Kidney (tissue), 22 donors: ENCODE measurements around the gene FBXW5. TPM values are rescaled to one million over a fixed set of nuclear protein-coding genes. Genes with fewer than 3 reads are reported as not detected.

Source experiments
- DNase-seq, 5 donors: peaks; one replicate each; pipeline ENCODE4 v3.0.0-alpha.2; 2013 to 2020
- FAIRE-seq: peaks from 2 replicates; lab custom pipeline; 2012; peaks lifted over from hg19 to GRCh38; lab: Jason Lieb, UNC
- H3K27ac ChIP-seq, 2 donors: one replicate each; pipeline ENCODE4 v1.7.0; 2013; ENCODE audit warnings: low read depth in 2 of 2, low read length in 2 of 2, inconsistent platforms in 1 of 2
- H3K27me3 ChIP-seq: one replicate; pipeline ENCODE4 v1.7.1; 2013; ENCODE audit warnings: low read length, inconsistent platforms; ENCODE audit not compliant: control insufficient read depth, insufficient read depth
- H3K36me3 ChIP-seq, 3 donors: one replicate each; pipeline versions ENCODE4 v1.7.0 to v1.7.1; 2013; ENCODE audit warnings: low read length in 3 of 3, control low read depth in 1 of 3, inconsistent platforms in 1 of 3; ENCODE audit not compliant: insufficient read depth in 3 of 3, control insufficient read depth in 2 of 3
- H3K4me1 ChIP-seq, 3 donors: one replicate each; pipeline versions ENCODE4 v1.7.0 to v1.7.1; 2013; ENCODE audit warnings: low read length in 3 of 3, inconsistent platforms in 1 of 3, low read depth in 1 of 3; ENCODE audit not compliant: control insufficient read depth in 2 of 3, insufficient read depth in 2 of 3
- H3K4me3 ChIP-seq, 3 donors: one replicate each; pipeline versions ENCODE4 v1.7.0 to v1.8.1; 2013; ENCODE audit warnings: low read length in 3 of 3, control low read depth in 1 of 3, inconsistent platforms in 1 of 3
- H3K9ac ChIP-seq, 3 donors: one replicate each; pipeline versions ENCODE4 v1.7.0 to v1.7.1; 2013; ENCODE audit warnings: low read length in 3 of 3, control low read depth in 1 of 3, inconsistent platforms in 1 of 3
- H3K9me3 ChIP-seq, 3 donors: one replicate each; pipeline versions ENCODE4 v1.7.0 to v1.7.1; 2013; ENCODE audit warnings: low read length in 3 of 3, control low read depth in 1 of 3, inconsistent platforms in 1 of 3; ENCODE audit not compliant: control insufficient read depth in 2 of 3, insufficient read depth in 1 of 3
- intact Hi-C: fragments of 100-400 bp; cut with DNase I; formaldehyde crosslinking; loops from one replicate; pipeline ENCODE4 v1.11.1; 2022
- long read RNA-seq, 10 donors: library from polyadenylated mRNA in 1 of 10; unstranded in 1 of 10; transcript quantifications; one replicate each; pipeline ENCODE4 v2.0.0 and lab custom pipeline, GENCODE V29; 2021 to 2026
- polyA plus RNA-seq: library from polyadenylated mRNA; stranded (reverse); fragments of 350-450 nt; fragmentation: Illumina TruSeq; extraction: RNeasy Lipid Tissue Mini Kit (QIAGEN cat#74804); gene quantifications from one replicate; pipeline ENCODE4 v1.2.3, GENCODE V29; 2014; ENCODE audit warnings: low read depth, low replicate concordance; ENCODE audit not compliant: insufficient read depth
- total RNA-seq: library from RNA; stranded (reverse); fragmentation: NEBNext Ultra II Directional; extraction: Animal tissue kit (Norgen Biotek cat#: 25700); gene quantifications from one replicate; pipeline ENCODE4 v1.2.1, GENCODE V29; 2021
- TF ChIP-seq, protein P1 (sequence below): IDR thresholded peaks from 3 replicates; pipeline ENCODE4 v1.5.1; 2012; ENCODE audit warnings: mild to moderate bottlenecking, moderate library complexity, borderline replicate concordance; ENCODE audit not compliant: insufficient read depth; ENCODE audit errors: extremely low read depth
- donor health status: control.
- donor health status: control.
- donor health status: control.
- donor health status: control.
- donor health status: control.
- donor health status: DM: yes; HTN: yes; CAD: no.
- donor health status: Normal renal cell carcinoma (clear cell type).

FBXW5 gene
- total RNA-seq (97.2 TPM), polyA plus RNA-seq (92.5 TPM)
- long read RNA-seq, donor 1, transcript FBXW5-201 (9 exons, 2,274 nt) = major isoform, 9 of 16 reads
- long read RNA-seq, donor 1, partial matches to known transcripts = 6 of 16 reads
- long read RNA-seq, donor 1, other reads (novel, unspliced or antisense) = 0 of 16 reads
- long read RNA-seq, donor 2, transcript FBXW5-201 (9 exons, 2,274 nt) = major isoform, 14 of 24 reads
- long read RNA-seq, donor 2, partial matches to known transcripts = 9 of 24 reads
- long read RNA-seq, donor 2, other reads (novel, unspliced or antisense) = 0 of 24 reads
- long read RNA-seq, donor 3, transcript FBXW5-201 (9 exons, 2,274 nt) = major isoform, 6 of 28 reads
- long read RNA-seq, donor 3, partial matches to known transcripts = 19 of 28 reads
- long read RNA-seq, donor 3, other reads (novel, unspliced or antisense) = 0 of 28 reads
- long read RNA-seq, donor 4, transcript FBXW5-201 (9 exons, 2,274 nt) = major isoform, 13 of 19 reads
- long read RNA-seq, donor 4, partial matches to known transcripts = 6 of 19 reads
- long read RNA-seq, donor 4, other reads (novel, unspliced or antisense) = 0 of 19 reads
- long read RNA-seq, donor 5, partial matches to known transcripts = 0 of 1 reads
- long read RNA-seq, donor 5, other reads (novel, unspliced or antisense) = 0 of 1 reads
- long read RNA-seq, donor 6, transcript FBXW5-201 (9 exons, 2,274 nt) = major isoform, 18 of 41 reads
- long read RNA-seq, donor 6, partial matches to known transcripts = 22 of 41 reads
- long read RNA-seq, donor 6, other reads (novel, unspliced or antisense) = 0 of 41 reads
- long read RNA-seq, donor 7, transcript FBXW5-201 (9 exons, 2,274 nt) = major isoform, 126 of 317 reads
- long read RNA-seq, donor 7, transcript FBXW5-206 (8 exons, 2,392 nt) = minor isoform, 13 of 317 reads
- long read RNA-seq, donor 7, partial matches to known transcripts = 79 of 317 reads
- long read RNA-seq, donor 7, other reads (novel, unspliced or antisense) = 98 of 317 reads
- long read RNA-seq, donor 8, transcript FBXW5-201 (9 exons, 2,274 nt) = major isoform, 7 of 22 reads
- long read RNA-seq, donor 8, partial matches to known transcripts = 13 of 22 reads
- long read RNA-seq, donor 8, other reads (novel, unspliced or antisense) = 0 of 22 reads
- long read RNA-seq, donor 9, transcript FBXW5-201 (9 exons, 2,274 nt) = major isoform, 8 of 10 reads
- long read RNA-seq, donor 9, partial matches to known transcripts = 0 of 10 reads
- long read RNA-seq, donor 9, other reads (novel, unspliced or antisense) = 0 of 10 reads
- long read RNA-seq, donor 10, partial matches to known transcripts = 0 of 5 reads
- long read RNA-seq, donor 10, other reads (novel, unspliced or antisense) = 0 of 5 reads

- DNase-seq (peak; percentile 96 to 99 (median 97)), FAIRE-seq (no peak)
- intact Hi-C loops = loop anchor here (10.0 kb wide), 2 partner anchors 100 to 150 kb away; partner anchors contain the start of genes AJM1, CCDC183, PHPT1 and TMEM141
- TF ChIP-seq, protein P1, sequence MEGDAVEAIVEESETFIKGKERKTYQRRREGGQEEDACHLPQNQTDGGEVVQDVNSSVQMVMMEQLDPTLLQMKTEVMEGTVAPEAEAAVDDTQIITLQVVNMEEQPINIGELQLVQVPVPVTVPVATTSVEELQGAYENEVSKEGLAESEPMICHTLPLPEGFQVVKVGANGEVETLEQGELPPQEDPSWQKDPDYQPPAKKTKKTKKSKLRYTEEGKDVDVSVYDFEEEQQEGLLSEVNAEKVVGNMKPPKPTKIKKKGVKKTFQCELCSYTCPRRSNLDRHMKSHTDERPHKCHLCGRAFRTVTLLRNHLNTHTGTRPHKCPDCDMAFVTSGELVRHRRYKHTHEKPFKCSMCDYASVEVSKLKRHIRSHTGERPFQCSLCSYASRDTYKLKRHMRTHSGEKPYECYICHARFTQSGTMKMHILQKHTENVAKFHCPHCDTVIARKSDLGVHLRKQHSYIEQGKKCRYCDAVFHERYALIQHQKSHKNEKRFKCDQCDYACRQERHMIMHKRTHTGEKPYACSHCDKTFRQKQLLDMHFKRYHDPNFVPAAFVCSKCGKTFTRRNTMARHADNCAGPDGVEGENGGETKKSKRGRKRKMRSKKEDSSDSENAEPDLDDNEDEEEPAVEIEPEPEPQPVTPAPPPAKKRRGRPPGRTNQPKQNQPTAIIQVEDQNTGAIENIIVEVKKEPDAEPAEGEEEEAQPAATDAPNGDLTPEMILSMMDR = peak; percentile 96
- Histone ChIP-seq H3K36me3 (peaks cover 0 to 22% (median 7%) of the 10 kb centered on the region in 3 donors), H3K9ac (peak within 1 kb of the TSS in 2 of 3 donors; percentile 50 to 67), H3K4me3 (peak within 1 kb of the TSS; percentile 30 to 84 (median 63)), H3K4me1 (peaks cover 0 to 18% (median 9%) of the 10 kb centered on the region in 3 donors), H3K27ac (peak within 1 kb of the TSS; percentile 68 to 83), H3K27me3 (no peaks in the 10 kb centered on the region), H3K9me3 (no peaks in the 10 kb centered on the region)
Observed at GRCh38 chr9:136944519-136945332, at the start of gene FBXW5, which contains the start of gene C8G. Gene FBXW5 (minus strand): TSS chr9:136944738. CDS start chr9:136944083, 655 bp downstream. Gene C8G (plus strand): TSS chr9:136945243. CDS start chr9:136945321, 78 bp downstream.

- Histone ChIP-seq H3K27me3 (no peaks in the 10 kb centered on the region), H3K9ac (peak overlapping the region; percentile 18 to 73 (median 65)), H3K27ac (peak overlapping the region in 1 of 2 donors; percentile 4), H3K9me3 (no peaks in the 10 kb centered on the region), H3K36me3 (peaks cover 0 to 5% (median 0%) of the 10 kb centered on the region in 3 donors), H3K4me3 (peak overlapping the region; percentile 51 to 77 (median 77)), H3K4me1 (peaks cover 0 to 20% (median 10%) of the 10 kb centered on the region in 3 donors)
- TF ChIP-seq, protein P1 = no peak
- no peak for FAIRE-seq
- no peak for DNase-seq
- intact Hi-C loops = no loop called here
Observed at GRCh38 chr9:136992819-136993369, 48.4 kb upstream of the FBXW5 start.
